Esophagus squamous epithelium (tissue), 4 donors: ENCODE measurements around the gene PTGES.

ENCODE experiments used
- POLR2A ChIP-seq, 4 donors: fragments of 450-650 bp; IDR thresholded peaks; one replicate each; pipeline ENCODE4 v1.6.1; 2017; ENCODE audit warnings: antibody characterized with exemption in 4 of 4, mild to moderate bottlenecking in 4 of 4, moderate library complexity in 3 of 4
- TF ChIP-seq, protein P1 (sequence below), 6 experiments: fragments of 450-650 bp in 4 of 6; fragments of 200-600 bp in 2 of 6; sonication (generic) in 2 of 6; IDR thresholded peaks; one replicate each; pipeline ENCODE4 v1.5.1; 2016 to 2019; ENCODE audit warnings: antibody characterized with exemption in 6 of 6, mild to moderate bottlenecking in 4 of 6, moderate library complexity in 4 of 6

DNA sequence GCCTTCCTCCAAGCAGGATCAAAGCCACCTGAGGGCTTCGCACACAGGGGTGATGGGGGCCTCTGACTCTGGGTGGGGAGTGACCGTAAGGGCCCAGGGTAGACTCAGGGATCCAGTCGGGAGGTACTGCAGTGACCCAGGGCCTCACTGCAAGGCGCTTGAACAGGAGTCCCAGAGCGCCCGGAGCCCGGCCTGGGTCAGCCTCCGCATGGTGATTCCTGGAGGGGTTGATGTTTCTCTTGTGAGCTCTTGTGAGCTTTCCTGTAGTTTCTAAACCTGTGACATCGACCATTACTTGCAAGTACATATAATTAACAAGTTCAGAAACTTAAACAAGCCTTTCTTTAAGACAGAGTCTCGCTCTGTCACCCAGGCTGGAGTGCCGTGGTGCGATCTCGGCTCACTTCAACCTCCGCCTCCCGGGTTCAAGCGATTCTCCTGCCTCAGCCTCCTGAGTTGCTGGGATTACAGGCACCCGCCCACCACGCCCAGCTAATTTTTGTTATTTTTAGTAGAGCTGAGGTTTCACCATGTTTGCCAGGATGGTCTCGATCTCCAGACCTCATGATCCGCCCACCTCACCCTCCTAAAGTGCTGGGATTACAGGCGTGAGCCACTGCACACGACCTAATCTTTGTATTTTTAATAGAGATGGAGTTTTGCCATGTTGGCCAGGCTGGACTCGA is 19.8 kb downstream of the PTGES start:
- TF ChIP-seq, protein P1, sequence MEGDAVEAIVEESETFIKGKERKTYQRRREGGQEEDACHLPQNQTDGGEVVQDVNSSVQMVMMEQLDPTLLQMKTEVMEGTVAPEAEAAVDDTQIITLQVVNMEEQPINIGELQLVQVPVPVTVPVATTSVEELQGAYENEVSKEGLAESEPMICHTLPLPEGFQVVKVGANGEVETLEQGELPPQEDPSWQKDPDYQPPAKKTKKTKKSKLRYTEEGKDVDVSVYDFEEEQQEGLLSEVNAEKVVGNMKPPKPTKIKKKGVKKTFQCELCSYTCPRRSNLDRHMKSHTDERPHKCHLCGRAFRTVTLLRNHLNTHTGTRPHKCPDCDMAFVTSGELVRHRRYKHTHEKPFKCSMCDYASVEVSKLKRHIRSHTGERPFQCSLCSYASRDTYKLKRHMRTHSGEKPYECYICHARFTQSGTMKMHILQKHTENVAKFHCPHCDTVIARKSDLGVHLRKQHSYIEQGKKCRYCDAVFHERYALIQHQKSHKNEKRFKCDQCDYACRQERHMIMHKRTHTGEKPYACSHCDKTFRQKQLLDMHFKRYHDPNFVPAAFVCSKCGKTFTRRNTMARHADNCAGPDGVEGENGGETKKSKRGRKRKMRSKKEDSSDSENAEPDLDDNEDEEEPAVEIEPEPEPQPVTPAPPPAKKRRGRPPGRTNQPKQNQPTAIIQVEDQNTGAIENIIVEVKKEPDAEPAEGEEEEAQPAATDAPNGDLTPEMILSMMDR (IDR thresholded peaks at IDR 0.05) = no peak
- TF ChIP-seq POLR2A (IDR thresholded peaks at IDR 0.05) = no peak
